Left ventricle myocardium inferior (tissue), 1 donor: ENCODE data around the gene DDOST. TPM values are rescaled to one million over a fixed set of nuclear protein-coding genes. Genes with fewer than 3 reads are reported as not detected.

Experiments used
- DNase-seq: peaks from one replicate; pipeline ENCODE4 v3.0.0-alpha.2; 2020
- H3K27ac ChIP-seq: fragments of 200-600 bp; replicated peaks from 2 replicates; pipeline ENCODE4 v1.8.0; 2021
- H3K27me3 ChIP-seq: fragments of 200-600 bp; 2 replicates; pipeline ENCODE4 v1.8.0; 2021; ENCODE audit warnings: low read depth
- H3K36me3 ChIP-seq: fragments of 200-600 bp; 2 replicates; pipeline ENCODE4 v1.8.0; 2021
- H3K4me1 ChIP-seq: fragments of 200-600 bp; 2 replicates; pipeline ENCODE4 v1.8.0; 2021
- H3K4me3 ChIP-seq: fragments of 200-600 bp; 2 replicates; pipeline ENCODE4 v1.8.0; 2021; ENCODE audit warnings: mild to moderate bottlenecking, moderate library complexity
- H3K9me3 ChIP-seq: fragments of 200-600 bp; replicated peaks from 2 replicates; pipeline ENCODE4 v1.8.0; 2021
- CTCF ChIP-seq: fragments of 200-600 bp; IDR thresholded peaks from 2 replicates; pipeline ENCODE4 v1.8.0; 2021; ENCODE audit warnings: antibody characterized with exemption, mild to moderate bottlenecking, borderline replicate concordance
- intact Hi-C: fragments of 100-400 bp; cut with micrococcal nuclease; formaldehyde crosslinking; loops from one replicate; pipeline ENCODE4 v1.11.0; 2022
- total RNA-seq: library from RNA; stranded (reverse); fragmentation: NEBNext Ultra II Directional; extraction: Animal tissue kit (Norgen Biotek cat#: 25700); gene quantifications from one replicate; pipeline ENCODE4 v1.2.1, GENCODE V29; 2021
- donor health status: DM: no; HTN: yes; CAD: no; lungs with severe emphysema.

The DDOST gene
- total RNA-seq, 1 donor from 2014 or later: 120 TPM

GRCh38 chr1:20702416-20702815, 41.2 kb upstream of the DDOST start:
- no peak for DNase-seq

DNA sequence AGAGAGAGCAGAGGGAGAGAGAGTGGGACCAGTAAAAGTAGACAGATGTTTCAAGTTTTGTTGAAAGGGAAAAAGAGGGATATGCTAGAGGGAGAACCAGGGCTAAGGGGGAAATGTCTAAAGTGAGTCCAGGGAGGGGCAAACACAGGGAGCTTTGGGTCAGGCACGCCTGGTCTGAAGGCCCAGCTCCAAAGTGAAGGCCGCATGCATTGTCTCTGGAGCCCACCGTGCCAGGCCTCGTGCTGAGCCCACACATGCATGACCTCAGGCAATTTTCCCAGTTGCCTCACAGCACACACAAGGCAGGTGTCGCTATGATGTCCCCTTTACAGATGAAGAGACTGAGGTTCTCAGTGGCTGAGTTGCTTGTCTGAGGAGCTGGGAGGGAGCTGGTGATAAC, 40.7 kb upstream of the DDOST start:
- Histone ChIP-seq H3K36me3 (no peaks in the 10 kb centered on the region), H3K27me3 (no peaks in the 10 kb centered on the region), H3K4me3 (no peak overlapping the region), H3K4me1 (peaks cover 5% of the 10 kb centered on the region), H3K9me3 (no peaks in the 10 kb centered on the region), H3K27ac (no peak overlapping the region)
- intact Hi-C loops: no loop called here
- DNase-seq: no peak
- no peak for TF ChIP-seq CTCF

More at GRCh38 chr1:20702416-20702815, 41.2 kb upstream of the DDOST start:
- Histone ChIP-seq H3K4me1 (no peaks in the 10 kb centered on the region), H3K4me3 (no peak overlapping the region), H3K36me3 (no peaks in the 10 kb centered on the region), H3K27ac (no peak overlapping the region), H3K9me3 (no peaks in the 10 kb centered on the region), H3K27me3 (no peaks in the 10 kb centered on the region)
- intact Hi-C loops: no loop called here
- TF ChIP-seq CTCF: peak; percentile 23

- Histone ChIP-seq H3K27ac (no peak overlapping the region), H3K4me1 (peaks cover 9% of the 10 kb centered on the region), H3K27me3 (no peaks in the 10 kb centered on the region), H3K36me3 (no peaks in the 10 kb centered on the region), H3K4me3 (no peak overlapping the region), H3K9me3 (no peaks in the 10 kb centered on the region)
- DNase-seq: no peak
- intact Hi-C loops: no loop called here
- no peak for TF ChIP-seq CTCF
These were observed 40.3 kb upstream of the DDOST start for GRCh38 chr1:20701446-20701845.

DNA sequence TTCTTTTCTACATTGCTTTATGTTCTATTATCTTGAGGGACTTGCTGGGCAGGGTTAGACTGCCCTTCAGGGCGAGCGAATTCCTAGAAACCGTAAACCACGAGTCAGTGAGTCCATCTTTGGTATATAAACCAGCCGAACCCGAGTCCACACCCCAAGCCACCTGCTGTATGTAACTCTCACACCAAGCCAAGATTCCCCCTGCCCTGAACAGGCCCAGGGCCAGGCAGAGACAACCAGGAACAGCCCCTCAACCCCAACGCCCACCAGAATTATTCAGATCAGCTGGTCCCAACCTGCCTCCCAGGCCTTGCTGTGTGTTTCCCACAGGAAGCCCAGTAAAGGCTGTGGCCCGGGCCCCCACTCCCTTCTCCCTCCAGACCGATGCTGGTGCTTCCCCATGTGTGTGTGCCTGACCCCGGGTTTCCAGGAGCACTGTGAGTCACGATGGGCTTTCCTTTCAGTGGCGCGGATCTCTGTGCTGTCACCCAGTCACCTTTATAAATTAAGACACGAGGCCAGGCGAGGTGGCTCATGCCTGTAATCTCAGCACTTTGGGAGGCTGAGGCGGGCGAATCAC, 39.6 kb upstream of the DDOST start:
- no peak for DNase-seq

GRCh38 chr1:20699558-20699957, 38.4 kb upstream of the DDOST start:
- no peaks in the 10 kb centered on the region for H3K27me3 ChIP-seq
- H3K9me3 ChIP-seq: no peaks in the 10 kb centered on the region
- intact Hi-C loops: loop anchor here (10.0 kb wide), 1 partner anchor 495 kb away; no protein-coding TSS in a partner anchor
- no peaks in the 10 kb centered on the region for H3K36me3 ChIP-seq
- H3K4me3 ChIP-seq: no peak overlapping the region
- no peak for TF ChIP-seq CTCF
- H3K27ac ChIP-seq: no peak overlapping the region
- no peak for DNase-seq
- H3K4me1 ChIP-seq: peaks cover 14% of the 10 kb centered on the region

More for the DNA sequence above, 39.6 kb upstream of the DDOST start:
- no peaks in the 10 kb centered on the region for H3K36me3 ChIP-seq
- H3K9me3 ChIP-seq: no peaks in the 10 kb centered on the region
- peaks cover 14% of the 10 kb centered on the region for H3K4me1 ChIP-seq
- TF ChIP-seq CTCF: no peak
- H3K27ac ChIP-seq: no peak overlapping the region
- no peak overlapping the region for H3K4me3 ChIP-seq
- intact Hi-C loops: no loop called here
- no peaks in the 10 kb centered on the region for H3K27me3 ChIP-seq
